H1 (cell line): Measurements from ENCODE around the gene SLC52A1. TPM values are rescaled to one million over a fixed set of nuclear protein-coding genes. Genes with fewer than 3 reads are reported as not detected.

Experiments
- CTCF ChIA-PET: fragments of 300-600 bp; sonication (Branson Sonifier 250); formaldehyde crosslinking; loops from one replicate; lab custom pipeline; 2021; ENCODE audit not compliant: partially characterized antibody; lab: Charles Lee
- POLR2A ChIA-PET: fragments of 300-600 bp; sonication (Branson Sonifier 250); formaldehyde crosslinking; loops from one replicate; lab custom pipeline; 2021; ENCODE audit warnings: inconsistent platforms; ENCODE audit not compliant: partially characterized antibody; lab: Charles Lee
- DNase-seq, 2 experiments: peaks; one replicate each; pipeline versions ENCODE4 v3.0.0 to v3.0.0-alpha.2; 2010 to 2022; ENCODE audit warnings: low spot score in 2 of 2, low read depth in 1 of 2, mixed read lengths in 1 of 2
- FAIRE-seq: peaks from 2 replicates; lab custom pipeline; 2011; peaks lifted over from hg19 to GRCh38; lab: Jason Lieb, UNC
- H2AFZ ChIP-seq: 2 replicates; pipeline ENCODE4 v1.8.1; 2012; ENCODE audit warnings: low read length, inconsistent platforms
- H2AK5ac ChIP-seq: 2 replicates; pipeline ENCODE4 v1.6.1; 2013; ENCODE audit warnings: low read depth, low read length
- H2BK120ac ChIP-seq: replicated peaks from 2 replicates; pipeline ENCODE3; 2013; ENCODE audit warnings: low read depth, low read length, inconsistent platforms
- H2BK12ac ChIP-seq: 2 replicates; pipeline ENCODE4 v1.6.1; 2013; ENCODE audit warnings: low read depth, low read length
- H2BK15ac ChIP-seq: 2 replicates; pipeline ENCODE4 v1.6.1; 2013; ENCODE audit warnings: low read length
- H2BK20ac ChIP-seq: 2 replicates; pipeline ENCODE4 v1.6.1; 2013; ENCODE audit warnings: low read length
- H2BK5ac ChIP-seq: 2 replicates; pipeline ENCODE4 v1.6.1; 2013; ENCODE audit warnings: low read depth, low read length
- H3K14ac ChIP-seq: 2 replicates; pipeline ENCODE4 v1.6.1; 2013; ENCODE audit warnings: inconsistent platforms; ENCODE audit not compliant: insufficient read length
- H3K18ac ChIP-seq: 2 replicates; pipeline ENCODE4 v1.6.1; 2013; ENCODE audit warnings: low read length; ENCODE audit errors: extremely low read depth
- H3K23ac ChIP-seq: 2 replicates; pipeline ENCODE4 v1.6.1; 2013; ENCODE audit warnings: inconsistent platforms; ENCODE audit not compliant: insufficient read length
- H3K23me2 ChIP-seq: 2 replicates; pipeline ENCODE4 v1.6.1; 2013; ENCODE audit warnings: low read depth, low read length
- H3K27ac ChIP-seq: 2 replicates; pipeline ENCODE4 v1.6.1; 2011; ENCODE audit warnings: low read depth, low read length, inconsistent platforms
- H3K27me3 ChIP-seq, 4 experiments: replicated peaks in 1 of 4; 1 replicate in 1 of 4; 2 replicates in 3 of 4; pipeline versions ENCODE4 v1.6.1 to v1.8.1; 2011 to 2013; ENCODE audit warnings: low read length in 3 of 4, mild to moderate bottlenecking in 3 of 4, inconsistent platforms in 2 of 4, mixed read lengths in 2 of 4, moderate library complexity in 1 of 4; ENCODE audit not compliant: control insufficient read depth in 3 of 4, insufficient read depth in 3 of 4; ENCODE audit errors: extremely low read depth in 1 of 4
- H3K36me3 ChIP-seq, 4 experiments: 2 replicates each; pipeline versions ENCODE4 v1.6.1 to v1.8.1; 2011 to 2013; ENCODE audit warnings: mild to moderate bottlenecking in 4 of 4, low read length in 3 of 4, moderate library complexity in 2 of 4, control low read depth in 1 of 4, inconsistent platforms in 1 of 4; ENCODE audit not compliant: insufficient read depth in 4 of 4, control insufficient read depth in 2 of 4
- H3K4ac ChIP-seq: replicated peaks from 2 replicates; pipeline ENCODE3; 2013; ENCODE audit warnings: low read length, low read depth, mixed read lengths, inconsistent platforms; ENCODE audit not compliant: insufficient read length
- H3K4me1 ChIP-seq, 4 experiments: replicated peaks in 1 of 4; 1 replicate in 1 of 4; 2 replicates in 3 of 4; pipeline versions ENCODE4 v1.6.1 to v1.8.1; 2011 to 2013; ENCODE audit warnings: low read length in 3 of 4, inconsistent platforms in 2 of 4, mixed read lengths in 1 of 4; ENCODE audit not compliant: insufficient read depth in 4 of 4, control insufficient read depth in 3 of 4
- H3K4me2 ChIP-seq, 2 experiments: 2 replicates each; pipeline versions ENCODE4 v1.6.1 to v1.8.1; 2011 to 2013; ENCODE audit warnings: low read depth in 2 of 2, low read length in 2 of 2, control low read depth in 1 of 2, inconsistent platforms in 1 of 2, mild to moderate bottlenecking in 1 of 2; ENCODE audit not compliant: insufficient read depth in 1 of 2
- H3K4me3 ChIP-seq, 4 experiments: fragments of 200-600, 300-600 bp in 1 of 4; sonication (generic), shearing (Covaris generic), sonication (Bioruptor Twin) in 1 of 4; 2 replicates each; pipeline versions ENCODE4 v1.5.1 to v1.8.1; 2011 to 2016; ENCODE audit warnings: low read length in 4 of 4, low read depth in 3 of 4, control low read depth in 2 of 4, inconsistent platforms in 2 of 4, mild to moderate bottlenecking in 2 of 4, mixed read lengths in 1 of 4, moderate library complexity in 1 of 4; ENCODE audit not compliant: insufficient read depth in 2 of 4; ENCODE audit errors: extremely low read depth in 1 of 4
- H3K56ac ChIP-seq: replicated peaks from 2 replicates; pipeline ENCODE3; 2013; ENCODE audit warnings: low read depth, mild to moderate bottlenecking, mixed read lengths, low read length, inconsistent platforms; ENCODE audit not compliant: insufficient read length
- H3K79me1 ChIP-seq: 2 replicates; pipeline ENCODE4 v1.6.1; 2013; ENCODE audit warnings: low read depth, low read length, control low read depth
- H3K79me2 ChIP-seq, 2 experiments: 2 replicates each; pipeline versions ENCODE4 v1.6.1 to v1.8.1; 2012 to 2013; ENCODE audit warnings: low read length in 2 of 2, mild to moderate bottlenecking in 2 of 2, inconsistent platforms in 1 of 2; ENCODE audit not compliant: insufficient read depth in 2 of 2, control insufficient read depth in 1 of 2
- H3K9ac ChIP-seq, 4 experiments: replicated peaks in 1 of 4; 1 replicate in 1 of 4; 2 replicates in 3 of 4; pipeline versions ENCODE4 v1.6.1 to v1.8.1; 2011 to 2013; ENCODE audit warnings: low read depth in 3 of 4, low read length in 3 of 4, control low read depth in 2 of 4, mild to moderate bottlenecking in 2 of 4, moderate library complexity in 2 of 4, inconsistent platforms in 1 of 4; ENCODE audit errors: extremely low read depth in 1 of 4
- H3K9me3 ChIP-seq, 2 experiments: 2 replicates each; pipeline versions ENCODE4 v1.6.1 to v1.8.1; 2012 to 2013; ENCODE audit warnings: mild to moderate bottlenecking in 2 of 2, moderate library complexity in 2 of 2, control low read depth in 1 of 2, inconsistent platforms in 1 of 2, low read depth in 1 of 2, low read length in 1 of 2, mixed read lengths in 1 of 2; ENCODE audit not compliant: insufficient read depth in 2 of 2
- H4K20me1 ChIP-seq, 2 experiments: replicated peaks in 1 of 2; 2 replicates each; pipeline versions ENCODE3 to v1.8.1; 2011 to 2013; ENCODE audit warnings: inconsistent platforms in 2 of 2, low read length in 2 of 2, mild to moderate bottlenecking in 1 of 2; ENCODE audit not compliant: insufficient read depth in 2 of 2, control insufficient read depth in 1 of 2
- H4K5ac ChIP-seq: 2 replicates; pipeline ENCODE4 v1.6.1; 2013; ENCODE audit warnings: low read length, low read depth, mixed read lengths, inconsistent platforms; ENCODE audit not compliant: insufficient read length
- H4K8ac ChIP-seq: 2 replicates; pipeline ENCODE4 v1.8.0; 2013; ENCODE audit warnings: mild to moderate bottlenecking, moderate library complexity, low read length, inconsistent platforms; ENCODE audit not compliant: insufficient read depth; ENCODE audit errors: extremely low read depth
- H4K91ac ChIP-seq: replicated peaks from 2 replicates; pipeline ENCODE3; 2013; ENCODE audit warnings: low read length, mixed read lengths, inconsistent platforms; ENCODE audit not compliant: insufficient read length
- SUZ12 ChIP-seq: fragments of 200-600 bp; sonication (generic); IDR thresholded peaks from 2 replicates; pipeline ENCODE4 v1.6.1; 2012; ENCODE audit warnings: mild to moderate bottlenecking, inconsistent platforms, low read length, moderate library complexity, mixed read lengths
- WGBS, 2 experiments: shearing (Covaris generic) in 1 of 2; methylation state at CpG; one replicate each; pipeline versions ENCODE4 v1.1.6 to v1.1.7; 2013 to 2015; ENCODE audit warnings: low lambda C conversion rate in 2 of 2, mixed read lengths in 2 of 2, inconsistent platforms in 1 of 2, low coverage in 1 of 2, missing lambda C conversion rate in 1 of 2; ENCODE audit not compliant: insufficient replicate concordance in 2 of 2, insufficient coverage in 1 of 2, insufficient read length in 1 of 2; ENCODE audit errors: extremely low coverage in 1 of 2, missing lambda C conversion rate in 1 of 2; 5-methylcytosine and 5-hydroxymethylcytosine counted together
- polyA plus RNA-seq, 7 experiments: library from polyadenylated mRNA; depleted of rRNA in 3 of 7; stranded (reverse) in 5 of 7; unstranded in 2 of 7; fragments of >200 nt in 5 of 7; fragments of 200-250 nt in 2 of 7; gene quantifications; 1 replicate in 5 of 7; 2 replicates in 1 of 7; 4 replicates in 1 of 7; pipeline versions ENCODE4 v1.2.1 to v1.2.3, GENCODE V29; 2011 to 2013; ENCODE audit warnings: missing spikeins in 2 of 7, mixed read lengths in 2 of 7
- total RNA-seq: library from RNA; stranded (reverse); fragmentation: NEBNext Ultra II Directional; extraction: Animal tissue kit (Norgen Biotek cat#: 25700); gene quantifications from 2 replicates; pipeline ENCODE4 v1.2.1, GENCODE V29; 2021

SLC52A1 gene
- total and polyA plus RNA-seq, 2 of the 8 experiments (the other 6 are each of a cell fraction or from before 2014, with no cell fraction given): 0.61 to 0.67 TPM

- WGBS, 2 experiments: 96% methylated on average over 16 of the region's 18 CpGs; no CpG with 5 or more reads in 1 of the 2 experiments
- peaks cover 36 to 68% (median 51%) of the 10 kb centered on the region in 4 experiments for H3K36me3 ChIP-seq
Observed at GRCh38 chr17:5003214-5003867, 31.9 kb downstream of the SLC52A1 start.

More at GRCh38 chr17:5003214-5003867, 31.9 kb downstream of the SLC52A1 start:
- H2AFZ ChIP-seq: no peak overlapping the region
- H4K20me1 ChIP-seq: peaks cover 2 to 14% of the 10 kb centered on the region in 2 experiments
- H4K5ac ChIP-seq: no peak overlapping the region
- H3K4me1 ChIP-seq: peaks cover 4 to 17% (median 8%) of the 10 kb centered on the region in 4 experiments
- ChIA-PET CTCF (interaction anchor here (2.1 kb wide), 1 partner anchor 58 kb away, joined by 5 read pairs; no protein-coding TSS in a partner anchor), POLR2A (interaction anchor here (0.9 to 1.4 kb wide), 3 partner anchors 9 to 56 kb away, joined by 3 to 5 read pairs (median 4); no protein-coding TSS in a partner anchor)
- no peak overlapping the region for H3K23ac ChIP-seq
- H2BK12ac ChIP-seq: no peak overlapping the region
- H3K79me1 ChIP-seq: peaks cover 11% of the 10 kb centered on the region
- no peaks in the 10 kb centered on the region for H3K27me3 ChIP-seq
- no peak overlapping the region for H3K4me3 ChIP-seq
- H3K56ac ChIP-seq: no peak overlapping the region
- no peak overlapping the region for H4K91ac ChIP-seq
- no peak overlapping the region for H3K18ac ChIP-seq
- H3K4me2 ChIP-seq: no peak overlapping the region
- H3K4ac ChIP-seq: no peak overlapping the region
- no peak overlapping the region for H4K8ac ChIP-seq
- no peak overlapping the region for H2AK5ac ChIP-seq
- peaks cover 4% of the 10 kb centered on the region for H3K23me2 ChIP-seq
- TF ChIP-seq SUZ12: no peak
- no peak for FAIRE-seq
- H3K9me3 ChIP-seq: no peaks in the 10 kb centered on the region
- H3K9ac ChIP-seq: no peak overlapping the region
- no peak overlapping the region for H3K14ac ChIP-seq
- no peak for DNase-seq
- H2BK5ac ChIP-seq: no peak overlapping the region
- no peak overlapping the region for H2BK15ac ChIP-seq
- H3K79me2 ChIP-seq: peaks cover 0 to 19% of the 10 kb centered on the region in 2 experiments; a peak in 2 of 4 replicates
- no peak overlapping the region for H3K27ac ChIP-seq
- H2BK120ac ChIP-seq: no peak overlapping the region
- H2BK20ac ChIP-seq: no peak overlapping the region
